ENCODE results near the gene ADGRG7. TPM values are rescaled to one million over a fixed set of nuclear protein-coding genes. Genes with fewer than 3 reads are reported as not detected.

Gene ADGRG7
- total and polyA plus RNA-seq, 9 donors, result not detected

- H3K9me3 ChIP-seq, result no peaks in the 10 kb centered on the region
- H3K4me3 ChIP-seq, result no peak overlapping the region
- WGBS, 3 donors, result 42 to 50% (median 50%) methylated on average over 3 of the region's 3 CpGs
- no peaks in the 10 kb centered on the region for H3K27me3 ChIP-seq
- intact Hi-C loops (cut with DNase I), result no loop called here
- H3K4me1 ChIP-seq (ENCODE audit: insufficient read depth), result no peaks in the 10 kb centered on the region
- no peak overlapping the region for H3K27ac ChIP-seq
- TF ChIP-seq EP300 (IDR thresholded peaks at IDR 0.05) (no peak), POLR2A (IDR thresholded peaks at IDR 0.05) (no peak)
- TF ChIP-seq, protein P1, sequence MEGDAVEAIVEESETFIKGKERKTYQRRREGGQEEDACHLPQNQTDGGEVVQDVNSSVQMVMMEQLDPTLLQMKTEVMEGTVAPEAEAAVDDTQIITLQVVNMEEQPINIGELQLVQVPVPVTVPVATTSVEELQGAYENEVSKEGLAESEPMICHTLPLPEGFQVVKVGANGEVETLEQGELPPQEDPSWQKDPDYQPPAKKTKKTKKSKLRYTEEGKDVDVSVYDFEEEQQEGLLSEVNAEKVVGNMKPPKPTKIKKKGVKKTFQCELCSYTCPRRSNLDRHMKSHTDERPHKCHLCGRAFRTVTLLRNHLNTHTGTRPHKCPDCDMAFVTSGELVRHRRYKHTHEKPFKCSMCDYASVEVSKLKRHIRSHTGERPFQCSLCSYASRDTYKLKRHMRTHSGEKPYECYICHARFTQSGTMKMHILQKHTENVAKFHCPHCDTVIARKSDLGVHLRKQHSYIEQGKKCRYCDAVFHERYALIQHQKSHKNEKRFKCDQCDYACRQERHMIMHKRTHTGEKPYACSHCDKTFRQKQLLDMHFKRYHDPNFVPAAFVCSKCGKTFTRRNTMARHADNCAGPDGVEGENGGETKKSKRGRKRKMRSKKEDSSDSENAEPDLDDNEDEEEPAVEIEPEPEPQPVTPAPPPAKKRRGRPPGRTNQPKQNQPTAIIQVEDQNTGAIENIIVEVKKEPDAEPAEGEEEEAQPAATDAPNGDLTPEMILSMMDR (IDR thresholded peaks at IDR 0.05), result no peak
- no peak for DNase-seq
- H3K36me3 ChIP-seq, result no peaks in the 10 kb centered on the region
These were observed 89.3 kb downstream of the ADGRG7 start for GRCh38 chr3:100698736-100699135.

GRCh38 chr3:100700708-100701107 lies 91.3 kb downstream of the ADGRG7 start:
- no peak for DNase-seq
- H3K9me3 ChIP-seq, result no peaks in the 10 kb centered on the region
- H3K4me1 ChIP-seq (ENCODE audit: insufficient read depth), result no peaks in the 10 kb centered on the region
- WGBS, 3 donors, result 80 to 84% (median 82%) methylated on average over 5 of the region's 5 CpGs
- intact Hi-C loops (cut with DNase I), result no loop called here
- H3K4me3 ChIP-seq, result no peak overlapping the region
- H3K36me3 ChIP-seq, result no peaks in the 10 kb centered on the region
- no peaks in the 10 kb centered on the region for H3K27me3 ChIP-seq
- TF ChIP-seq EP300 (IDR thresholded peaks at IDR 0.05), result no peak
- no peak overlapping the region for H3K27ac ChIP-seq

- Histone ChIP-seq H3K27me3 (no peaks in the 10 kb centered on the region), H3K4me1 (ENCODE audit: insufficient read depth) (no peaks in the 10 kb centered on the region), H3K4me3 (no peak overlapping the region), H3K36me3 (no peaks in the 10 kb centered on the region), H3K27ac (no peak overlapping the region), H3K9me3 (no peaks in the 10 kb centered on the region)
- 73 to 80% (median 76%) methylated on average over 4 of the region's 4 CpGs for WGBS, 3 donors
- TF ChIP-seq POLR2A (IDR thresholded peaks at IDR 0.05), result no peak
- DNase-seq, result no peak
- intact Hi-C loops (cut with DNase I), result no loop called here
These were observed 92.9 kb downstream of the ADGRG7 start for GRCh38 chr3:100702082-100702979.

DNA sequence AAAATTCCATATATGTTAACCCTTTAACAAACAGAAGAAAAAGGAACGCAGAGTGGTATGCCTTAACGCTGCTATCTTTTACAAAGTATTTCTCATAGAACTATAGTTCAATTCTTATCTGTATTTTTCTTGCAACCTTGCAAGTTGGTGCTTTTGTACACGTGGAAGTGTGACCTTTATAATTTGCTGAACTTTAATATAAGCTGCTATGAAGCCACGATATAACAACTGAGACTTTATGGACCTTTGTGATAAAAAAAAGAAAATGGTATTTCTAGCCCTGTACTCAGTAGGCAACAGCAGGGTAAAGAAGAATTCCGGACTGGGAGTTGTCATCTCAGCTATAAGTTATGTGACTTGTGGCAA lies 93.6 kb downstream of the ADGRG7 start:
- H3K36me3 ChIP-seq, result no peaks in the 10 kb centered on the region
- H3K4me1 ChIP-seq (ENCODE audit: insufficient read depth), result no peaks in the 10 kb centered on the region
- intact Hi-C loops (cut with DNase I), result no loop called here
- no peak for DNase-seq
- TF ChIP-seq, protein P1 (IDR thresholded peaks at IDR 0.05), result no peak
- TF ChIP-seq POLR2A (IDR thresholded peaks at IDR 0.05), result no peak
- no peak for TF ChIP-seq EP300 (IDR thresholded peaks at IDR 0.05)
- no peaks in the 10 kb centered on the region for H3K9me3 ChIP-seq
- H3K27ac ChIP-seq, result no peak overlapping the region
- no peaks in the 10 kb centered on the region for H3K27me3 ChIP-seq
- no peak overlapping the region for H3K4me3 ChIP-seq
- WGBS, 3 donors, result 55 to 68% (median 58%) methylated on average over 5 of the region's 5 CpGs

- H3K36me3 ChIP-seq, result no peaks in the 10 kb centered on the region
- H3K4me3 ChIP-seq, result no peak overlapping the region
- intact Hi-C loops (cut with DNase I), result no loop called here
- TF ChIP-seq, protein P1 (IDR thresholded peaks at IDR 0.05), result no peak
- TF ChIP-seq EP300 (IDR thresholded peaks at IDR 0.05) (no peak), POLR2A (IDR thresholded peaks at IDR 0.05) (no peak)
- no peak overlapping the region for H3K27ac ChIP-seq
- DNase-seq, result no peak
- H3K27me3 ChIP-seq, result no peaks in the 10 kb centered on the region
- WGBS, 3 donors, result 64 to 70% (median 70%) methylated on average over 4 of the region's 4 CpGs
- no peaks in the 10 kb centered on the region for H3K9me3 ChIP-seq
- no peaks in the 10 kb centered on the region for H3K4me1 ChIP-seq (ENCODE audit: insufficient read depth)
These were observed 94.5 kb downstream of the ADGRG7 start for GRCh38 chr3:100703865-100704264.
